OCI-LY7 (cell line): Measurements from ENCODE around the gene DNM2.
"Not testable (repeated sequence)": the region's sequence is repeated elsewhere in the genome, so short reads cannot be mapped to it uniquely, and the experiment has no call there.

Experiments used
- CTCF ChIP-seq: fragments of 200-600 bp; sonication (generic); conservative IDR thresholded peaks from 2 replicates; pipeline ENCODE4 v1.5.1; 2014; ENCODE audit warnings: mild to moderate bottlenecking, antibody characterized with exemption, low read length, moderate library complexity, mixed read lengths
- EZH2phosphoT487 ChIP-seq: fragments of 200-600 bp; sonication (generic); IDR thresholded peaks from 2 replicates; pipeline ENCODE4 v1.6.1; 2018; ENCODE audit warnings: low read depth, borderline replicate concordance, mild to moderate bottlenecking, mixed run types, antibody characterized with exemption, low read length, moderate library complexity, mixed read lengths

GRCh38 chr19:10869872-10870311 is 152.0 kb downstream of the DNM2 start:
- not testable (repeated sequence) for TF ChIP-seq CTCF, EZH2phosphoT487
